AG09309 (cell line): Measurements from ENCODE around the gene ERCC1.
A peak's percentile ranks its signal among the peaks of the same experiment; 100 is the strongest.

Source experiments
- DNase-seq: peaks from one replicate; pipeline ENCODE4 v3.0.0-alpha.2; 2010; ENCODE audit warnings: low read depth
- H3K4me3 ChIP-seq: 2 replicates; pipeline ENCODE4 v1.5.1; 2011; ENCODE audit warnings: mild to moderate bottlenecking, low read depth, low read length, moderate library complexity; ENCODE audit not compliant: control insufficient read depth
- TF ChIP-seq, protein P1 (sequence below): IDR thresholded peaks from 2 replicates; pipeline ENCODE4 v1.5.1; 2011; ENCODE audit warnings: mild to moderate bottlenecking, low read depth, low read length, inconsistent platforms; ENCODE audit not compliant: insufficient read depth, control insufficient read depth; ENCODE audit errors: missing control alignments

ERCC1 gene

DNA sequence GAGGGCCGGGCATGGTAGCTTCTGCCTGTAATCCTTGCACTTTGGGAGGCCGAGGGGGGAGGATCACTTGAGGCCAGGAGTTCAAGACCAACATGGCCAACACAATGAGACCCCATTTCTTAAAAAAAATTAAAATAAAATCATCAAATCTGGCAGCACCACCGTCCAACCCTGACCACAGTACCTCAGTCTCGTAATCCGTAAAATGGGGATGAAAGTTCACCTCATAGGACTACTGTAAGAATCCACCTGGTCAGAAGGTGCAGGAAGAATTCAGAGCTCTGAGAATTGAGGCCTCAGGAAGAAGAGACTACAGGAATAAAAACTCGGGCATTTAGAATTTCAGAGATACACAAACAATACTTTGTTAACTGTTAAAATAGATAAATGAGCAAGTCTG, 21.9 kb downstream of the ERCC1 start:
- TF ChIP-seq, protein P1, sequence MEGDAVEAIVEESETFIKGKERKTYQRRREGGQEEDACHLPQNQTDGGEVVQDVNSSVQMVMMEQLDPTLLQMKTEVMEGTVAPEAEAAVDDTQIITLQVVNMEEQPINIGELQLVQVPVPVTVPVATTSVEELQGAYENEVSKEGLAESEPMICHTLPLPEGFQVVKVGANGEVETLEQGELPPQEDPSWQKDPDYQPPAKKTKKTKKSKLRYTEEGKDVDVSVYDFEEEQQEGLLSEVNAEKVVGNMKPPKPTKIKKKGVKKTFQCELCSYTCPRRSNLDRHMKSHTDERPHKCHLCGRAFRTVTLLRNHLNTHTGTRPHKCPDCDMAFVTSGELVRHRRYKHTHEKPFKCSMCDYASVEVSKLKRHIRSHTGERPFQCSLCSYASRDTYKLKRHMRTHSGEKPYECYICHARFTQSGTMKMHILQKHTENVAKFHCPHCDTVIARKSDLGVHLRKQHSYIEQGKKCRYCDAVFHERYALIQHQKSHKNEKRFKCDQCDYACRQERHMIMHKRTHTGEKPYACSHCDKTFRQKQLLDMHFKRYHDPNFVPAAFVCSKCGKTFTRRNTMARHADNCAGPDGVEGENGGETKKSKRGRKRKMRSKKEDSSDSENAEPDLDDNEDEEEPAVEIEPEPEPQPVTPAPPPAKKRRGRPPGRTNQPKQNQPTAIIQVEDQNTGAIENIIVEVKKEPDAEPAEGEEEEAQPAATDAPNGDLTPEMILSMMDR: no peak
- DNase-seq: no peak
- no peak overlapping the region for H3K4me3 ChIP-seq

DNA sequence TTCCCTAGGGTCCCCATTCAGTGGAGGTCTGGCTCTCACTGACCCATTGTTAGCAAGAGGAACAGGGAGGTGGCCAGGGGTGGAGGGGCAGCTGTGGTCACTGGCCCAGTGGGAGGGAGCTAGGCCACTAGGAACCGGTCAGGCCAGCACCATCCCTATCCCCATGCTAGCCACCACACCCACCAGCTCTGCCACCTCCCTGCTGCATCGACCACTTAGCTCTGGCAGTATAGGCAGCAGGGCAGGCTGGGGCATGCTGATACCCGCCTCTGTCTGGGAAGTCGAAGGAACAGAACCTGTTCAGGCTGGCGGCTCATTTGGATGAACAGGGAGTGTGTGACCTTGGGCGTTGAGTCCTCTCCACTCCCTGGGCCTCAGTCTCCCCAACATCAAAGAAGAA, 23.5 kb downstream of the ERCC1 start:
- DNase-seq: no peak
- TF ChIP-seq, protein P1: no peak
- H3K4me3 ChIP-seq: no peak overlapping the region

DNA sequence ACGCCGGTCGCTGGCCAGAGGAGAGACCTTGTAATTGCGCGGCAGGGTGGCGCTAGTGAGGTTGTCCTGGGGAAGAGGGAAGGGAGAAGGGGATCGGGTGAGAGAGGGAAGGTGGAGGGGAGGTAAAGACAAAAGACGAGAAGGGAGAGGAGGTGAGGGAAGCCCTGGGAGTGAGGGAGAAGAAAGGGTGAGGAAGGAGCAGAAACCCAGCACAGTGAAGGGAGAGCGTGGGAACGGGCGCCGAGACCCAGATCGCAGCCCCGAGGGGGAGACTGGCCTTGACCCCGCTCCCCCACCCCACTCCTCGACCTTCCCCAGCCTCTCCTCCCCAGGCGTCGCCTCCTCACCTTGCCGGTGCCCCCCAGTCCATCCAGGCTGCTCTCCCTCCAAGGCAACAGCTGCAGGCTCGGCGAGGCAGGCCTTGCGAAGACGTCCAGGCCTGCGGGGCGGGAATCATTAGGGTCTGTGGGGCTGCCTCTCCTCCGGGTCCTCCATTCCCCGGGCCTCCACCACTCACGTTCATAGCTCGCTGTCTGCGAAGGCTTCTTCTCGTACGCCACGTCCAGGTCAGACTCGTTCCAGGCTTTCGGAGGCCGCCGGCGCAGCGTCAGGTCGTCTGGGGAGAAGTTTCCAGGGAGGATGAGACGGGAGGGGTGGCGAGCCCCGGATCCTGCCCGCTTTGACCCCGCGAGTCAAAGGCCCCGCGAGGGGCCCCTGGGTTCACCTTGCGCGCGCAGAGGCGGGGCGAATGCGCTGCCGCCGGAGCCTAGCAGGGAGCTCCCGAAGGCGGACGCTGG, 27.7 kb downstream of the ERCC1 start:
- TF ChIP-seq, protein P1: no peak
- DNase-seq: no peak
- H3K4me3 ChIP-seq: no peak overlapping the region

DNA sequence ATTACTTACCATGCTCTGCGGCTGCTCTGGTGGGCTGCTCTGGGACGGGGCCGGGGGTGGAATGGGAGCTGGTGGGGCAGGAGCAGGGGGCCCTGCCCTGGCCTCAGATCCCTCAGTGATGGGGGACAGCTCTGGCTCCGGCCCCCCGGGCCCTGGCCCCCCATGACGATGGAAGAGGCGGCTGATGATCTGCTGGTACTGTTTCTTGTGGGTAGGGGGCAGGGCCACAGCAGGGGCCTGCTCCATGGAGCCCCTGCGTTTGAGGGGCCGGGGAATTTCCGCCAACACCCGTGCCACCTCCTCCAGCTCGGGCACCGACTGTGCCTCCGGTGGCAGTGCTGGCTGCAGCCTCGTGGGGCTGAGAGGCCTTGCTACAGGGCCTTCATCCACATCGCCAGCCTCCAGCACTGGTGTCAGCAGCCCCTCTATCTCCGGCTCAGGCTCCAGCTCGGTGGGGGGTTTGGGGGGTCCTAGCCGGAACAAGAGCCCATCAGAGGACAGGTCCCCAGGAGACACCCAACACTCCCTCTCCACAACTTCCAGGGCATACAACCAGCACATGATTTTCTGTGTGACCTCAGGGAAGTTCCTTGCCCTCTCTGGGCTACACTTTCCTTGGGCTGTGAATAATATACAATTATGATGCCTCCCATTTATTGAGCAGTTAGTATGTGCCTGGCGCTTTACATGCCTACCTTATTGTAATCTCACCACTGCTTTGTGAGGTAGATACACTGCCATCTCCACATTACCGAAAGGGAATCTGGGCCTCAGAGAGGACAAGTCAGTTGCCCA, 31.6 kb downstream of the ERCC1 start:
- TF ChIP-seq, protein P1: no peak
- no peak for DNase-seq
- no peak overlapping the region for H3K4me3 ChIP-seq

DNA sequence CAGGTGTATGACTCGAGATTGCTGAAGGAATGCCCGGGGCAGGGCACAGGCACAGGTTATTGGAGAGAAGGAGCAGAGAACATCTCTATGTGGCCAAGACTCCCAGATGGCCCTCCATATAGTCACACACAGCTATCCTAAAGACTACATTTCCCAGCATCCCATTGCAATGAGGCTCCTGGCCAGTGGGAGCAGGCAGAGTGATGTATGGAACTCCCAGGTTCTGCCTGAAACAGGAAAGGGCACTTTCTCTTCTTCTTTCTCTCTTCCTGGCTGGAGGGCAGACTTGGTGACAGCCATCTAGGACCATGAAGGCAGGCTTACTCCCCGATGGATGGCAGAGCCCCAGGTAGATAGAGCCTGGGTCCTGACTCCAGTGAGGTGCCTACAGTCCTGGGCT, 32.4 kb downstream of the ERCC1 start:
- DNase-seq: no peak
- TF ChIP-seq, protein P1: no peak
- H3K4me3 ChIP-seq: no peak overlapping the region

DNA sequence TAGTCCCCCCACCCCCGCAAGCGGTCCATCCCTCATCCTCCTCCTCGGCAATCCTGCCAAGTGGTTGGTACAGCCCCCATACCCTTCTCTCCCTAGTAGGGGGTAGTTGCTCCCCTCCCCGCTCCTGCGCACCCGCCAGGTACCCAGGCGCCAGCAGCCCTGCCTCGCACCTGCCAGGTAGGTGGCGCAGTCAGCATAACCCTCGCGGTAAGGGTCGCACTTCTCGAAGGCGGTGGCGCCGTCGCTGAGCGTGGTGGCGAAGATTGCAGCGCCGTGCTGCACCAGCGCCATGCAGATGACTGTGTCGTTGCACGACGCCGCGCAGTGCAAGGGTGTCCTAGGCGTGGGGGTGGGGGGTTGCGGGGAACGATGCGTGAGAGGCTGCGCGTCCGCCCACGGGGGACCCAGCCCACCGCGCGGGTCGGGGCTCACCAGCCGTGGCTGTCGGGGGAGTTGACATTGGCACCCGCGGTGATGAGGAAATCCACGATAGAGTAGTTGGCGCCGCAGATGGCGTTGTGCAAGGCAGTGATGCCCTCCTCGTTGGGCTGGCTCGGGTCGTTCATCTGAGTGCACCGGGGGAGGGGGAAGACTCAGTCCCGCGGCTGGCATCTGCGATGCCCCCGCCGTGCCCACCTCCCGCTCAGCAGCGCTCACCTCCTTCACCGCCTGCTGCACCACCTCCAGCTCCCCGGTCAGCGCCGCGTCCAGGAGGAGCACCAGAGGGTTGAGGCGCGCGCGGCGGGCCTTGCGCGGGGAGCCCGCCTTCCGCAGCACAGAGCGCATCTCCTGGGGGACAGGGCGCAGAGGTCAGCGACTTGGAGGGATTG, 38.1 kb downstream of the ERCC1 start:
- DNase-seq: no peak
- peak overlapping the region; percentile 5 for H3K4me3 ChIP-seq
- TF ChIP-seq, protein P1: no peak
